Astrocyte of the spinal cord (primary cell): ENCODE results near the gene MED17.

Experiments
- DNase-seq: peaks from one replicate; pipeline ENCODE4 v3.0.0; 2011; ENCODE audit warnings: low read depth, low spot score
- H3K4me3 ChIP-seq: 2 replicates; pipeline ENCODE4 v1.5.1; 2011; ENCODE audit warnings: low read depth, mild to moderate bottlenecking, low read length, moderate library complexity
- CTCF ChIP-seq: IDR thresholded peaks from 2 replicates; pipeline ENCODE4 v1.5.1; 2012; ENCODE audit warnings: low read depth, mild to moderate bottlenecking, low read length, inconsistent platforms
- in situ Hi-C: cut with HindIII; loops from 2 replicates; pipeline ENCODE4 v1.10.0; 2017; ENCODE audit warnings: low sequenced_read_pairs

MED17 gene

DNA sequence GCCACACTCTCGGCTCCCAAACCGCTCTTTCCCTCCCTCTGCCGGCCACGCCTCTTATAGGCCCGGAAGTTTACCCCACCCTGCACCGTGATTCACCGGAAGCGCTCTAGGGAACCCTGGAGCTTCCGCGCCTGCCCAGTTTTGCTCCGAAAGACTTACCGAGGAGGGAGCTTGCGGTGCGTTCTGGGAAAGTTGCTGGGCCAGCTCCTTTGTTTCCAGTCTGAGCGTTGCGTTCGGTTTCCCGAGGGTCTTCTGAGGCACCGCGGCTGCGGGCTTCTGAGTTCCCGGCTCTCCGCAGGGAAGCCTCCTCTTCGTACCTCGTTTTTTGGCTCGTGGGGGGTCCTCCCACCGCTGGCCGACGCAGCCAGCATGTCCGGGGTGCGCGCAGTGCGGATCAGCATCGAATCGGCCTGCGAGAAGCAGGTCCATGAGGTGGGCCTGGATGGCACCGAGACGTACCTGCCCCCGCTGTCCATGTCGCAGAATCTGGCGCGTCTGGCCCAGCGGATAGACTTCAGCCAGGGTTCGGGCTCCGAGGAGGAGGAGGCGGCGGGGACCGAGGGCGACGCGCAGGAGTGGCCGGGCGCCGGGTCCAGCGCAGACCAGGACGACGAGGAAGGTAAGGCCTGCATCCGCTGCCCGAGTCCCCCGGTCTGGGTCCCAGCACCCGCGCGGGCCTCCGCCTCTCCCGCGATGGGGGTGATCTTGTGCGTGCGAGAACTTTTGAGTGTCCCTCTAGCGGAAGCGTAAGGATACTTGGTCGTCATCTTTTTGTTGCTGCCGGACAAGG lies at the start of gene MED17:
Gene MED17 (plus strand): TSS at position 138 of the 790 bp plus-strand sequence. CDS start 232 bp downstream, at position 370.
- in situ Hi-C loops, result no loop called here
- TF ChIP-seq CTCF, result peak; percentile 51

DNA sequence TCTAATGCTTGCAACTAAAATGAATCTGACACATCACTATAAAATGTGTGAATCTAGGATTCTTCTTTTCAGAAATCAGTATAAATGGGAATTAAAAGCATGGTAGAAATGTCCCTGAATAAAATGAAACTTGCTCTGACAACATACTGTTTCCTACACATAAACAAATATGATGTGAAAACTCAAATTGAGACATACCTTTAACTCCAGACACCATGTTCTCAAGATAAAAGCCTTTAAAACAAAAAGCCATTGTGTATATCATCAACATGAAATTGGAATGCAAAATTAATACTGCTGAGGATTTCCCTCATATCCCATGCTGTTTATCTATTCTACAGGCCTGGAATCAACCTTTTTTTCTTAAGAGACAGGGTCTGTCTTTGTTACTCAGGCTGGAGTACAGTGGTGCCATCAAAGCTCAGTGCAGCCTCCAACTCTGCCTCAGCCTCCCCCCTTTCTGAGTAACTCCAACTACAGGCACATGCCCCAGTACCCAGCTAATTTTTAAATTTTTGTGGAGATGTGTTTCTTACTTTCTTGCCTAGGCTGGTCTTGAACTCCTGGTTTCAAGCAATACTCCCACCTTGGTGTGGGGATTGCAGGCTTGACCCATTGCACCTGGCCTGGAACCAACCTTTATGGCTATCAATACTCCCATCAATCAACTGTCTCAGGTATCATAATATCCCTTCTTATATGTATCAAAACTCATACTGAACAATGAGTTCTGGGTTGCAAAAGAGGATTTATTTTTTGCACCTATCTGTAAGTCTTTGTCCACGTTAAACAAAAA lies 49.5 kb upstream of the MED17 start:
- DNase-seq, result no peak
- no peak overlapping the region for H3K4me3 ChIP-seq
- no peak for TF ChIP-seq CTCF
- in situ Hi-C loops, result no loop called here

More for the DNA sequence above, at the start of gene MED17:
- peak within 1 kb of the TSS; percentile 78 for H3K4me3 ChIP-seq
- peak; percentile 95 for DNase-seq

DNA sequence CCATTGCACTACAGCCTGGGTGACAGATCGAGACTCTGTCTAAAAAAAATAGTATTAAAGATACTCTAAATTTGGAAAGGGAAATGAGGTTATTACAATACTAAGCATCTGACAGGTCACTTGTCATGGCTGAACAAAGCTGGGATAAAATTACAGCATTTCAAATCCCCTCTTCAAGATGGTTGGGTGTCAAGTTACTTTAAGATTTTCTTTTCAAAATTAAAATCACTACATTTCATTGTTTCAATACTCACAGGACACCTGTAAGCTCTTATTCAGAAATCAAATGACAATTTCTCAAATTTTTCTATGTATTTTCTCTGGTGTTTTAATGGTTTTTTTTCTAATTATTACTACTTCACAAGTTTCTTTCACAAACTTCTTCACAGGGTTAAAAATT lies 48.5 kb upstream of the MED17 start:
- no peak for TF ChIP-seq CTCF
- DNase-seq, result no peak
- in situ Hi-C loops, result no loop called here
- H3K4me3 ChIP-seq, result no peak overlapping the region

- DNase-seq, result no peak
- in situ Hi-C loops, result no loop called here
- H3K4me3 ChIP-seq, result no peak overlapping the region
- no peak for TF ChIP-seq CTCF
These were observed 48.0 kb upstream of the MED17 start for GRCh38 chr11:93736129-93736528.

DNA sequence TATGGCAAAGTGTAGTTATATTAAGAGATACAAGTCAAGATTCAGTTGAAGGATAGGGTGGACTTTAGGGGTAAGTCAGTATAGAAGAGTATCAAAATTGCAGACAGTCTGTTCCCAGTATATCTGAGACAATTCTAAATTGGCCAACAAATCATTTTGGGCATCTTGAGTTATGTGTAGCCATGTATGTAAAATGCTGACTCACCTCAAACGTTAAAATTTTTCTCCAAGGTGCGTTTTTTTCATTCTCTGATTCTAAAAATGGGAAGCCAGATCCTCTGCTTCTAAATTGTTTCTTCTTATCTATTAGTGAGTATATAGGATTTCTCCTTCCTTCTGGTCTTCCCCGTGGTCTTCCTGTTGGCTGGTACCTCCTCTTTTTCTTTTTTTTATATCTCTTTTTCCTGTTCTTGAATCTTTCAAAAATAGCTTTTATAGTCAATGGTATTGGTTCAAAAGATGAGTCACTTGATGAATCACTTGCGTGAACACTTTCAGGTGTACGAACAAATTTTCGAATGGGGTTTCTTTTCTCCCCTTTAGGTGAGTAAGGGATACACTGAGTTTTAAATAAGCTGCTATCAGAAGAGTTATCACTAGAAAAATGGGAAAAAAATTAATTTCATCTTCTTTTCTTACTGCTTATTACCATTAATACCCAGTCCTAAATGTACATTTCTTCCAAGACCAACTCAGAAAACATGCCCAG lies 46.0 kb upstream of the MED17 start:
- TF ChIP-seq CTCF, result no peak
- DNase-seq, result peak; percentile 19
- peak overlapping the region; percentile 92 for H3K4me3 ChIP-seq
- in situ Hi-C loops, result no loop called here

- no peak for DNase-seq
- in situ Hi-C loops, result no loop called here
- peak overlapping the region; percentile 92 for H3K4me3 ChIP-seq
- no peak for TF ChIP-seq CTCF
These were observed 45.4 kb upstream of the MED17 start for GRCh38 chr11:93738647-93739081.
